HL-60/S4 treated with retinoic acid at 250 ng/mL for 4 days and 3 days (cell line): ENCODE data around the gene JAG2.

Source experiments
- in situ Hi-C: fragments of 300-500 bp; cut with MboI; formaldehyde crosslinking; loops from 2 replicates; pipeline ENCODE4 v1.7.0; 2022; ENCODE audit warnings: low sequenced_read_pairs

JAG2 gene

DNA sequence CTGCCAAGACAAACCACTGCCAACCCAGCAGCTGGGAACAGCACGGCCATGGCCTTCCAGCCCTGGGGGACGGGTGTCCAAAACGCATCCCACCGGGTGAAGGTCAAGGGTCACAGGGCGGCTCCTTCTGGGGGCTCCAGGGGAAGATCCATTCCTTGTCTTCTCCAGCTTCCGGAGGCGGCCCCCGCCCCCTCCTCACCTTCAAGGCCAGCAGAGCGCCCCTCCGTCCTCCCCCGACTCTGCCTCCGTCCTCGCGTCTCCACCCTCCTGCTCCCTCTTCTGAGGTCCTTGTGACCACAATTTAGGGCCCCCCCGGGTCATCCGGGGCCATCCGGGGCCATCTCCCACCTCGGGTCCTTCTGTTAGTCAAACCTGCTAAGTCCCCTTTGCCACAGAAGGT, 16.4 kb upstream of the JAG2 start:
- in situ Hi-C loops, result no loop called here

DNA sequence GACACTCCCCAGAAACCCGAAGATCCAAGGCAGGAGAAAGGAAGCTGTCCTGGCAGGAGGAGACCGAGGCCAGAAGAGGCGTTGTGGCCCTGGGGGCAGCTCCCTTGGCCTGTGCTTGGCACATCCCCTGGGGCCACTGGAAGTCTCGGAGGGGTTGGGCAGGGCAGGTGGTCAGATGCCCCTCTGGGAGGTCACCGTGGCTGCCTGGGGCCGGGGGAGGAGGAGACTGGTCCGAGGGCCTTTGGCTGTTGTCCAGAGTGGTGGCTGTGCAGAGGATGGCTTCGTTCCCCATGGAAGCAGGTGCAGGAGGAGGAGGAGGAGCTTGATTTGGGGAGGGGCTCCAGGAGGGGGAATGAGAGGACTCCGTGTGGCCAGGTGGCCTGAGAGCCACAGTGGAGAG, 15.9 kb upstream of the JAG2 start:
- in situ Hi-C loops, result no loop called here

DNA sequence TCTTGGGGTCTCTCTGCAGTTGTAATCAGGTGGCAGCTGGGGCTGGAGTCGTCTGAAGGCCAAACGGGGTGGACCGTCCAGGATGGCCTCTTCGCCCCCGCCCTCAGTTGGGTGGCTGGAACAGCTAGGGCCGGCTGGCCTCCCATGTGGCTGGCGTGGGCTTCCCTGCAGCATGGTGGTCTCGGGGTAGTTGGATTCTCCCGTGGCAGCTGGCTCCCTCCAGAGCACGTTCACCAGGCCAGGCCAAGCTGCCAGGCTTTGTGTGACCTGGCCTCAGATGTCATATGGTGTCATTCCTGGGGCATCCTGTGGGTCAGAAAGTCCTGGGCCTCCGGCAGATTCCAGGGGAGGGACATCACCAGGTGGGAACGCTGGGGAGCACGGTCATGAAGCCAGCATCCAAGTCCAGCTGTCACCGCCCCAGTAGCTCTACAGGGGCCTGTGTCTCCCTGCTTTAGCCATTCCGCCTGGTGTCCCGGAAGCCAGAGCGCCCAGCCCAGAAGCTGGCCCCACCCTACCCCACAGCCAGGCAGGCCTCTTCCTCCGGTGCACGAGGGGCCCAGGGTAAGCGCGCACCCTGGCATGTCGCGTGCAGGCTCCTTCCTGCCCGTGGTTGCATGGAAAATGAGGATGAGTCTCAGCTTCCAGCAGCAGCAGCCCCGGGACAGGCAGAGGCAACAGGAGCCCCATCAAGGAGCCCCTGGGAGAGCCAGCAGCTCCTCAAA, 13.9 kb upstream of the JAG2 start:
- in situ Hi-C loops, result no loop called here

DNA sequence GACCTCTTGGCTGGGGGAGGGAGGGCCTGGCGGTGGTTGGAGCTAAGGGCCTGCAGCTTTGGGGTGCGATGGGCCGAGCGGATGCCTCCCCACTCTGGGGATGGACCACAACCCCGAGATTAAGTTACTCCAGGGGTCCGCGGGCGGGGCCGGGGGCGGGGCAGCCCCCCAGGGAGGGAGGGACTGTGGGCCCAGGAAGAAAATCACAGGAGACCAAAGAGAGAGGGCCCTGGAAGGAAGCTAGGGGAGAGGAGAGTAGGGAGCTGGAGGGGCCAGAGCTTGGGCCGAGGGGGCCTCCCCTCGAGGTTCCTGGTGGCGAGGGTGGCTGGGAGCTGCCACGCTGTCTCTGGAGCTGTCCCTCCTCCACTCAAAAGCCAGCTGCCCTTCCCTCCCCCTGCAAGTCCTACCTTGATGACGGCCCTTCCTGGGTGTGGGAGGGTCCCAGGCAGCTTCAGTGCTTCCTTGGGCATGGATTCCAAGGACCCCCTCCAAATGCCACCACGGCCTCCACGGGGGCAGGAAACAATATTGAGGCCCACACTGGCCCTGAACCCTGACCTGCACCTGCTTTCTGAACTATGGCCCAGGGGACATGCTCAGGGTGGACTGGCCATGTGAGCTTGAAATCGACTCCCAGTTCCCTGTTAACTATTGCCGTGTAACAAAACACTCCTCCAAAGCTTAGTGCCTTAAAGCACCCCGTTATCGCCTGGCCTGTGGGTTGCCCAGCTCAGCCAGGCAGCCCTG, 13.1 kb upstream of the JAG2 start:
- in situ Hi-C loops, result no loop called here

DNA sequence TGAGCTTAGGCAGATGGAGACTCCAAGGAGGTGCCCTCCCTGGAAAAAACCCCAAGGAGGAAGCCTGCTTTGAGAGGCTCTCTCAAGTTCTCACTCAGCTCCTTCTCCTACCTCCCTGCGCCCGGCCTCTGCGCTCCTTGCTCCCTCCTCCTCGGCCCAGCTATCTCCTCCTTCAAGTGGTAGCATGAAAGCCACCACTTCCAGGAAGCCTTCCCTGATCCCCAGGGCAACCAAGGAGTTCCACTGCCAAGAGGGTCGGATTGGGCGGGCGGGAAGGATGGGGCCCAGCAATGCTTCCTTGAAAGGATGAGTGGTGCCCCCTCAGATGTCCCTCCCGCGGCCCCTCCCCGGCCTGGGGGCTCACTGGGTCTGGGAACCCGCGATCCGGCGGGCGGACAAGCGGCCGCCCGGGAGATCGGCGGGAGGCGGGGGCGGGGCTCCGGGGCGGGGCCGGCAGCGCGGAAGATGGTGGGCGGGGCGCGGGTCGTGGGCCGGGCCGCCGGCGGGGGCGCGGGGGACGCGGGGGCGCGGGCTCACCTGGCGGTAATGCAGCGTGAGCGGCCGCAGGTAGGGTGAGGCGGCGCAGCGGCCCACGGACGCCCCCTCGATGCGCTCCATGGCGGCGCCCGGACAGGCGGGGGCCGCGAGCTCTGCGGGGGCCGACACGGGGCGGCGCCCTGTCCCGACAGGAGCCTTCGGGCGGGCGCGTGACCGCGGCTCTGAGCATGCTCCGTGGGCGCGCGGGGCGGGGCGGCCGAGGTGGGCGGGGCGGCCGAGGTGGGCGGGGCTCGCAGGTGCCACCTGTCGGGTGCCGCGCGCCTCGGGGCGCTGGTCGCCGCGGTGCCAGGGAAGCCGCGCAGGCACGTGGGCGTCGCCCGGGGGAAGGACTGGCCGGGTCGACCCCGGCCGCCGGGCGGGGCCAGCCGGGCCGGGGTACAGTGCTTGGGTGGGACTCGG, 12.3 kb upstream of the JAG2 start, which contains the start of gene NUDT14:
NUDT14 (minus strand) TSS at position 721 of the 957 bp plus-strand sequence; CDS start at position 618, 103 bp downstream.
- in situ Hi-C loops, result no loop called here

DNA sequence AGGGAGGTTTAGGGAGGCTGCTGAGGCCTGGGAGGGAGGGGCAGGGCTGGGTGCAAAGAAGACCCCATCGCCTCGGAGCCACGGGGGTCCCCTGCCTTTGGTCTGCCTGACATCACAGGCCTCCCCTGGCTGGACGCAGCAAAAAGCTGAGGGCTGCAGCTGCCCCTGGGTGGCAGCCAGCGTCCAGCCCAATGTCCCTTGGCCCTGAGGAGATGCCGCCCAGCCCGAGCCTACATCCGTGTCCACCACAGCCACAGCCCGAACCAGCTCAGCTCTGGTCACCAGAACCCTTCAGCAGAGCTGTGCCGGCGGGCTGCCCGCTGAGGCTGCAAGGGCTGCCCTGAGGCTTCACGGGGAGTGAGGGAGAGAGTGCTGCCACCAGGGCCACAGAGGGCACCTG, 10.6 kb upstream of the JAG2 start:
- in situ Hi-C loops, result no loop called here

DNA sequence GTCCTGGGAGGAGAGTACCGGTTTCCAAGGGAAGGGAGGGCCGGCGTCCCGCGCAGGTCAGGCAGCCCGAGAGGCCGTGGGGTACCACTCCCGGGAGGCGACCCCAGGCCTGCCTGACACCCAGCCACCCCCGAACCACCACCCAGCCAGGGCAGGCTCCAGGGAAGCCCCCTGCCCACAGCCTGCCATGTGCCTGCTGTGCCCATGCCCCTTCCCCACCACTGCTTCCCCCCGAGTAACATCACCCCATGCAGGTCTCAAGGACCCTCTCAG, 10.2 kb upstream of the JAG2 start:
- in situ Hi-C loops, result no loop called here

DNA sequence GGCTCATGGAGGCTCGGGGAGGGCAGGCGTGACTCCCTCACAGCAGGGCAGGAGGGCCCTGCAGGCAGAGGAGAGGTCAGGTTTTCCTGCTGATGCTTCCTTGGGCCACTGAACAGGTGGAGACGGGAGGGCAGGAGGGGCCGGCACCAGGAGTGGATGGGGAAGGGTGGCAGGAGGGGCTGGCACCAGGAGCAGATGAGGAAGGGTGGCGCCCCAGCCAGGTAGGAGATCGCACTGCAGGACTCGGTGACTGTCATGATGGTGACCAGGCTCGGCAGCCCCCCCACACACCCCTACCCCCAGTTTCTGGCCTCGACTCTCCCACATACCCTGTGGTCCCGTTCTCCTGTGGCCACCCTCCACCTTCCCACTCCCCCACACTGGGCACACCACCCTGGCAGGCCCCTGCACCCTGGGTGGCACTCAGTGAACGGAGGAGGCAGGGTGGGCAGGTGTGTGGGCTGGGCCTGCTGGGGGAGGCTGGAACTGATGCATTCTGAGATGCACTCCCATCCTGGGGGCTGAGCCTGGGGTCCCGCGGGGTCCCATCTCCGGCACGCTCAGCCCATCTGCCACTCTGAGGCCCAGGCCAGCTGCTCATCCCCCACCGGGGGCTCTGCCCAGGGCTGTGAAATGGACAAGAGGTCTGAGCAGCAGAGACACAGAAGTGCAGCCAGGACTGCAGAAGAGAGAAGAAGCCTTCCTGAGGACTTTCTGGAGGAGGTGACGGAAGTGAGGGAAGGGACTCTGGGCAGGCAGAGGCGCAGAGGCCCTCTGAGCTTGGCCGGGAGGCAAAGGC, 9.7 kb upstream of the JAG2 start:
- in situ Hi-C loops, result no loop called here

DNA sequence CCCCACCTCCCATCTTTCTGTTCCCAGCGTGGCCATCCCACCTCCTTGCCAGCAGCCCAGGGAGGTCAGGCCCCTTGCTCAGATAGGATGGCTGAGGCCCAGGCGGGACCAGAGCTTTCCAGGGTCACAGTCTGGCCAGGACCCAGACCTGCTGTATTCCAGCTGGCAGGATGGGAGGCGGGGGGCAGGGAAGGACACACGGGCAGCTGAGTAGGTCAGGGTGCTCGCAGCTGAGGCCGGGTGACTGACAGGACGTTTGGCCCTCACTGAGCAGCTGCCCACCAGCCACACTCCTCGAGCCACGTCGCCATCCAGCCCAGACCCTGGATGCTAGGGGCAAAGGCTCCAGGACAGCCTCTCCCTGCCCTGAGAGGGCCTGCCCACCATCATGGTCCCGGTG, 8.5 kb upstream of the JAG2 start:
- in situ Hi-C loops, result no loop called here

DNA sequence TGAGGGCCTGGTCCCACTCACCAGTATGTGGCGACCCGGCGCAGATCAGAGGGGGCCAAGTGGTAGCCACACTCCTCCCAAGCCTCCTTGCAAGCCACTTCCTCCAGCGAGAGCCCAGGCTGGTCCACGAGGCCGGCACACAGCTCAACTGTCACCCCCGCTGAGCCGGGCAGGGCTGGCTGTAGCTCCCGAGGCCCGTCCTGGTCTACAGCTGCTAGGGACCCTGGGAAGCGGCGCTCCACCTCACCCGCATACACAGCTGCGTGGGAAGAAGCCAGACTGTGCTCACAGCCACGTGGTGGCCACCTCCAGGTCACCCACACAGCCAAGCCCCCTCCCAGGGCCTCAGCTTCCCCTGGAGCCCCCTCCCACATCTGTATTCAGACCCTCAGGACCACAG, 7.9 kb upstream of the JAG2 start:
- in situ Hi-C loops, result no loop called here

DNA sequence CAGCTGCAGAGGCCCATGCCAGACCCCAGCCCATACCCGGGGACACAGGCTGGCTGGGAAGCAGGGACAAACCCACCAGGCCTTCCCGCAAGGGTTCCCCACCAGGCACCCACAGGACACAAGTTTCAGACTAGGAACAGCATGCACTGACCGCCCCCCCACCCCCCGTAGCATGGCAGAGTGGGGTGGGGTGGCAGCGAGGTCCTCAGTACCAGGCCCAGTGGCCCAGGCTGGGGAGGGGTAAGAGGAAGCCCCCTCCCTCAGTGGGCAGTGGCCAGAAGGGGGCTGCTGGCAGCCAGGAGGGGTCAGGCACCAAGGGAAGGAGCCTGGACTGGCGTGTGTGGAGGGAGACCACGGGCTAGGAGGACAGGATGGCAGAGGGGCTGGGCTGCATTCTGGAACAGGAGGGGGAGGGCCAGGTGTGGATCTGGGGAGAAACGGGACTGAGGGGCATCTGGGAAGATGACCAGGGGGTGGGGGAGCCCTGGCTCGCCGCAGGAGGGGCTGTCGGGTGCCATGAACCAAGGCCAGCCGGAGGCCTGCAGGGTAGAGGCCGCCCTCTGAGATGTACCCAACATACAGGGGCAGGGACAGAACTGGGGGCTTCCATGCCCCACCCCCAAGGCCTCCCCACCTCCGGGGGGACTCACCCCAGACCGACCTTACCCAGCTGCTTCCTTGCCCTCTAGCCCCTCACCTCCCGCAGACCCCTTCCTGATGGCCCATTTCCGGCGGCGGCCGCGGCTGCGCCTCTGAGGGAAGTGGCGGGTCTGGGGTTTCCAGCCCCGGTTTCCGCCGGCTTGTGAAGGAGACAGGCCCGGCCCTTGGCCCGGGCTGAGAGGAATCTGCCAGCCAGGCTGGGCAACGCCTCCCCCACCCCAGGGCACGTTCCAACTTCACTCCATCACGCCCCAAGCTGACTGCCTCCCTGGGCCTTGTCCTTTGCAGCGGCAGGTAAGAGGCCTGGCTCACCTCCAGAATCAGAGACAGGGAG, 5.6 kb upstream of the JAG2 start:
- in situ Hi-C loops, result no loop called here

DNA sequence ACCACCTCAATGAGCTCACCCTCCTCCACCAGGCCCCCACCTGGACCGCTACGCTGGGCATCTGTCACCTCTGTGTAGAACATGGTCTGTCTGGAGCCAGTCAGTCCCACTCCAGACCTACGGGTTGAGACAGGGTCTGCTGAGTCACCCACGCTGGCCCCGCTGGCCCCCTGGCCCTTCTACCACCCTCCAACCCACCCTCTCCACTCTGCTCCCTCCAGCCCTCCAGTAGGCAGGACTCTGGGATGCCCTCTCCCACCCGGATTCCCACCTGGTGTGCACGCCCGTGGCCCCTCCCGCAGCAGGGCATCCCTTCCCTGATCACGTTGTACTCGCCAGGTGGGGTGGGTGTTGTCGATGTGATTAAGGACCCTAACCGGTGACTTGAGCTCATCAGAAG, 4.6 kb upstream of the JAG2 start:
- in situ Hi-C loops, result no loop called here

DNA sequence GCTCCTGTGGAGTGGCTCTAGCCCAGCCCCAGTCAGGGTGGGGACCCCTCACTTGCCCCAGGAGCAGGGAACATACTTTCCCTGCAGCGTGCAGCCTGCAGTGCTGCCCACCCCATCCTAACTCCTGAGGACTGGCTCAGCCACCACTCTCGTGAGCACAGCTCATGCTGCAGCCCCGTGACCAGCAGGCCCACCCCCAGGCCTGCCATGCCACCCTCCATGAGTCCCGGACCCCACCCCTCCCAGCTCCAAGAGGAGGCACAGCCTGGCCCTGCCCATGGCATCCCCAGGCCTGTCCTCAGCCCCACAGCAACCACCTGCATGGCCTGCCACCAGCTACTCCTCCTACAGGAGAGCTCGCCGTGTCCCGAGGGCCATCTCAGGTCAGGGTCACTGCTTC, 3.9 kb upstream of the JAG2 start:
- in situ Hi-C loops, result no loop called here

DNA sequence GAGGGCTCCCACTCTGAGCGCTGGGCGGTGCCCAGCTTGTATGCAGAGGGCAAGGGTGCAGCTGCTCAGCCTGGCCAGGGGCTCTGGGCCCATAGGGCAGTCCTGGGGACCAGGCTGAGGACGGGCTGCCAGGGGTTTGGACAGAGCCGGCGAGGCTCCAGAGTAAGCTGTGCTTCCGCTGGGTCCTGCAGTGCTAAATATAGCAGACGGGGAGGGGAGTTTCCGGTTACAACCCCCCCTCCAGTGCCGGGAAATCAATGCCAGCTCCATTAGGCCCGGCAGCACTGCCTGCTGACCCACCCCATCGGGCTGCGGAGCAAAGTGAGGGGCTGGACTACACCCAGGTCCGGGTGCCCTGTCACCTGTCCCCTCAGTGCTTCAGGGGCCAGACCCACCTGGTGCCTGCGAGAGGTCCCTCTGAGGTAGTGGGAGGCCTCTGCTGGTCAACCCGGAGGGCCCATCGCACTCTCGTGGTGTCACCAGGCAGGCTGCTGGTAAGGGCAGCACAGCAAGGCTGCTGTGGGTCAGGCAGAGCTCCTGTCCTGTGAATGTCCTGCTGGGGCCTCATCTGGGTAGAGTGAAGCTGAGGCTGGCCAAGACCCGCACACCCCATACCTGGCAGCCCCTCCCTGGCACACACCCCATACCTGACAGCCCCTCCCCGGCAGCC, 2.6 kb upstream of the JAG2 start:
- in situ Hi-C loops, result no loop called here

DNA sequence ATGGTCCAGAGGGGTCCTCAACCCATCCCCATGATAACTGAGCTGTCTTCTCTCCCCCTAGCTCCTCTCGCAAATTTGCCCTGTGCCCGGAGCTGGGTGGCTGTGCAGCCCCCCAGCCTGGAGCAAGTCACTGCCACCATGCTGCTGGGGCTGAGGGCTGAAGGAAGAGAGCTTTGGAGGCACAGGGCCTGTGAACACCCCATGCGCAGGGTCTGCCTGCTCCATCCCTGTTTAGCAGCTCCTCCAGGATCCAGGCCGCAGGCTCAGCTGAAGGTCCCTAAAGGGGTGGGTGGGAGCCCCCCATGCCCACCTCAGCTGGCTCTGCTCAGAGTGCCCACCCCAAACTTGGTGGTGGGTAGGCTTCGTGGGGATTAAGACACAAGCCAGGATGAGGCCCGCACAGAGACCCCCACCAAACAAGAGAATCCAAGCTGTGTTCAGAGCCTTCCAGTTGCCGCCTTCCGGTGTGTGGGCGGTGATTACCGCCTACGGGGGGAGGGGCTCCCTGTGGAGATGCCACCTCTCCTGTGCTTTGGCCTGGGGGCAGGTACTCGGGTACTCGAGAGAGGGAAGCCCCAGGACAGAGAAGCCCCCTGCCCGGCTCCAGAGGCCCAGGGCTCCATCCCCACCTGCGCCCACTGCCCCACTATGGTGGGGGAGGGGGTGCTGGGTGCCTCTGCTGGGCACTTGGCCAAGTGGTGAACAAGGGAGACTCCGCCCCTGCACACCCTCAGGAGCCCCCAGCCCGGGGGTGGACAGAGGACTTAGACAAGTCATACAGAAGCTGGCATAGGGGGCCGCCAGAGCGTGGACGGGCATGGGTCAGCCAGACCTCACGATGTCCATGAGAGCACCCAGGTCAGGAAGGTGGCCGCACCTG, 1.4 kb upstream of the JAG2 start:
- in situ Hi-C loops, result no loop called here

DNA sequence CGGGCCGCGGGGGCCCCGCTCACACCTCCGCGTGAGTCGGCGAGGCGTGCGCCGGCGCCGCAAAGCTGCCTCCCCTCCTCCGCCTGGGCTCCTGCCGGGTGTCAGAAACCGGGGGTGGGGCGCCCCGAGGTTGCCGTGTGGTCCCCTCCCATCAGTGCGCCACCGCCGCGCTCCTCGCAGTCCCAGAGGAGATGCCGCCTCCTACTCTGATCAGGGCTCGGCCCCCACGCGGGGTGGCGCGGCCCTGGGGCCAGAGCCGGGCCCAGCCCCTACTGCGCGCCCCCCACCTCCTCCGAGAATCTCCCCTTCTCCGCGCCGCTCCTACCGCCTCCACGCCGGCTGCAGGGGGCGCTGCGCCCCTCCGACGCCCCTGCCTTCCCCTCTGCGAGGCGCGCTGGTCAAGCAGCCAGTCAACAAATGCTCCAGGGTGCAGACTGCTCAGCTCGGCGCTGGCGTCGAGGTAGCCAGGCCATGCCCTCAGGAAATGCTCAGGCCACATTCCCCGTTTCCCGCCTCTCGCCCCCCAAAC, 467 bp upstream of the JAG2 start:
- in situ Hi-C loops, result no loop called here

DNA sequence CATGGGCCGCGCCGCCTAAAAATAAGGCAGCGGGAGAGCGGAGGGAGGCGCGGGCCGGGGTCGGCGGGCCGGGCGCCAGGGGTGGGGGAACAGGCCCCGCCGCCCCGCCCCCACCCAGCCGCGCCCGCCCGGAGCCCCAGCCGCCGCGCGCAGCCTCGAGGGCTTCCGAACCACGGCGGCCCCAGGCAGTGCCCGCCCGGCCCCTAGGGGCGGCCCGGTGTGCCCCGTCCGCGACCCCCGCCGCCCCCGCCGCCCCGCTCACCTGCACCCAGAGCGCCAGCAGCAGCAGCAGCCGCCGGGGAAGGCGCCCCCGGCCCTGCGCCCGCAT, 519 bp downstream of the JAG2 start:
- in situ Hi-C loops, result no loop called here
